Activated T-cell treated with anti-CD3 and anti-CD28 coated beads, Interleukin-2, amount 50 U/mL, for 1 hour (primary cell): ENCODE measurements around the gene C11orf68.

Experiments used
- DNase-seq: peaks from one replicate; pipeline ENCODE4 v3.0.0-alpha.2; 2020

C11orf68 gene

DNA sequence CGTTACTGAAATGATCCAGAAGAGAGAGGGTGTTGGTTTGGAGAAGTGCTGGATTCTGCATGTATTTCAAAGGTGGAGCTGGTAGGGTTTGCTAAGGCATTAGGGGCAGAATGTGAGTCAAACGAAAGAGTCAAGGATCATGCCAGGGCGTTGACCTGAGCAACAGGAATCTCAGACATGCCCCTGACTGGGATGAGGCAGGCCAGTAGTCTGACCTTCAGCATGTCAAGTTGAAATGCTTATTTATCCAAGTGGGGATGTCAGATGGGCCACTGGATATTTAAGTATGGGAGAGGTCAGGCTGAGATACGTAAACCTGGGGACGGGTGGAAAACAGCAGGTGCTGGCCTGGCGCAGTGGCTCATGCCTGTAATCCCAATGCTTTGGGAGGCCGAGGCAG lies 23.7 kb upstream of the C11orf68 start:
- DNase-seq, result no peak

DNA sequence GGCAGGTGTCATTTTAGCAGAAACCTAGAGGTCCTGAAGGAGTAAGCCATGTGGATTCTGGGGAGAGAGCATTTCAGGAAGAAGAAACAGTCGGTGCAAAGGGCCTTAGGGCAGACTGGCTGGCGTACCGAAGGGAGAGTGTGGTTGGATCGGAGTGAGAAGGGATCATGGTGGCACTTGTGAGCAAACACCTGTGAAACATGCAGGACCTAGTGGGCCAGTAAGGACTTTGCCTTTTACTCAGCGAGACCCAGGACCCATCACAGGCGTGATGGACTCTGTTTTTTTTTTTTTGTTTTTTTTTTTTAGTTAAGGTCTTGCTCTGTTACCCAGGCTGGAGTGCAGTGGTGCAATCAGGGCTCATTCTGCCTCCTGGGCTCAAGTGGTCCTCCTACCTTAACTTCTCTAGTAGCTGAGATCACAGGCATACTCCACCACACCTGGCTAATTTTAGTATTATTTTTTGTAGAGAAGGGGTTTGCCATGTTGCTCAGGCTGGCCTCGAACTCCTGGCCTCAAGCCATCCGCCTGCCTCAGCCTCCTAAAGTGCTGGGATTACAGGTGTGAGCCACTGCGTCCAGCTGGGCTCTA lies 23.0 kb upstream of the C11orf68 start:
- no peak for DNase-seq

DNA sequence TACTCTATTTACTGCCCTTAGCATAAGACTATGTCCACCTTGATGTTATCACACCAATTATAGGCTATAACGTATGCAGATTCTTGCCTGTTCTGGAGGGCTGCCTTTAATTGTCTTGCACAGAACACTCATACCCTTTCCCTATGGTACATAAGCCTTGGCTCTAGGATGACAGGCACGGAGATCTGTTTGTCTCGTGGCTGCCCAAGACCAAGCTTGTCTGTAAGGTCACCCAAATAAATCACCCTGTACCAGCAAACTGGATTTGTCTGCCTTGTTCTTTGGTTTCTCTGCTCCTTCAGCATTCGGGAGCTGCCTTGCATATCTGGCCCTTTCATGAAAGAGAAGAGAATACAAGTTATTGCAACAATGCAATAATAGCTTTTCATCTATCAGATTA lies 18.9 kb upstream of the C11orf68 start:
- DNase-seq, result no peak

DNA sequence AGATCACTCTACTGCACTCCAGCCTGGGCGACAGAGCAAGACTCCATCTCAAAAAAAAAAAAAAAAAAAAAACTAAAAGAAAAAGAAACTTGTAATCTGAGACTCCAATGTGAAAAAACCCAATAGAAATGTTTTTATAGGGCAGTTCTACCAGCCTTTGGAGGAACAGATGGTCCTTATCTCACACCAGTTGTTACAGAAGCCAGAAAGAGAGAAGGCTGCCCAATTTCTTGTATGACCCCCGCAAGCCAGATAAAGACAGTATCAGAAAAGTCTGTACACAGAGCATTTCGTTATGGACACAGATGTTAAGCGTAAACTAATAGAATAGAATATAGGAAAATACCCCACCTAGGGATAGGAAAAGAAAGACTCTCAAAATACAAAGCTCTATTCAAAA lies 15.2 kb upstream of the C11orf68 start:
- DNase-seq, result no peak

DNA sequence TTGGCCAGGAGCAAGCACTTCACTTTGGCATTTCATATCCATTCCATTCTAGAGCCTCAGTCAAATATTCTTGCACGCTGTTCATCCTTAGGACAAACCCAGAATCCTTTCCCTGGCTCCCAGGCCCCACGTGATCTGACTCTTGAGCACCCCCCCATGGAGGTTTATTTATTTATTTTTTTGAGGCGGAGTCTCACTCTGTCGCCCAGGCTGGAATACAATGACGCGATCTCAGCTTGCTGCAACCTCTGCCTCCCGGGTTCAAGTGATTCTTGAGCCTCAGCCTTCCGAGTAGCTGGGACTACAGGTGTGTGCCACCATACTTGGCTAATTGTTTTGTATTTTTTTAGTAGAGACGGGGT lies 13.7 kb upstream of the C11orf68 start:
- no peak for DNase-seq

DNA sequence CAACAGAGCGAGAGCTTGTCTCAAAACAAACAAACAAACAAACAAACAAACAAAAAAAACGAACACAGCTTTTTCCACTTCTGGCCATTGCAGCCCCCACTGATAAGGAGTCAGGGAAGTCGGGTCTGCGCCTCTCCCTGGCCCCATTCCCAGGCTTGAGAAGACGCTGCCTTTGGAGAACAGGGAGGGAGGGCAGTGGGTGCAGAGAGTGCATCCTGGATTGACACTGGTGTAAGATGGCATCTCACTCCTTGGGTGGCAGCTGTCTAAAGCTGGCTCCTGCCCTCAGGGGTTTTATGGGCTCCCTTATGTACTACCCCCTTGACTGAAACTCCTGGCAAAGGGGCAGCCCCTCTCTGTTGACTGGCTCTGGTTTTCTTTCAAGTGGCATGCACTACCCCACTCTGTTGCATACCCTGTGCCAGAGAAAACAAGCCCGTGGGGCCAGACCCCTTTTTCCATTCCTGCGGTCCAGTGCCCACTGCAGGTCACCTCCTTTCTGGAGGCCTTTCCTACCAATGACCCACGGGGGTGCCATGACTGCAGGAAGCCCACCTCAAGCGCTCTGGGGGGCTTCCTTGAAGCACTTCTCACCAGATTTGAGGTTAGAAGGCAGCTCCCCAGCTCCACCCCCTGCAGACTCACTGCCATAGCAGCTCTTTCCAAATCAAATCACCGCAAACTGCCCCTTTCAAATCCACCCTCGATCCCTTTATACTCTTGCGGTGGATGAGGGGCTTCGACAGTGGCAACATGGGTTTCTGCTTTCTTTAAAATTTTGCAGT lies 13.1 kb upstream of the C11orf68 start:
- no peak for DNase-seq

DNA sequence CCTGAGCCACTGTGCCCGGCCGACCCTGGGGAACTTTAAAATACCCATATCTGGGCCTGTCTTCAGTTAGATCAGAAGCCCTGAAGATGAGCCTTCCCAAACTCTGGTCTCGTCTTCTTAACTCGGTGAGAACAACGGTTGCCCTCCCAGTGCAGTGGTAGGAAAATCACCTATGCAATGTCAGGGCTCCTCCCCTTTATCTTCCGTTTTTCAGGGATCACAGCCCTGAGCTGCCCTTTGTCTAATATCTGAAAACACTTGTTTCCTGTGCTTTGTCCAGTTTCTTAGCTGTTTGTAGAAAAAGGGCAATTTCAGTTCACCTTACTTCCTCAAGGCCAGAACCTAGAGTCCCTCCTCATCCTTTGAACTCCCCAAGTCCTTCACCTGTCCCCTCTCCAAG lies 9.8 kb upstream of the C11orf68 start:
- DNase-seq, result no peak

DNA sequence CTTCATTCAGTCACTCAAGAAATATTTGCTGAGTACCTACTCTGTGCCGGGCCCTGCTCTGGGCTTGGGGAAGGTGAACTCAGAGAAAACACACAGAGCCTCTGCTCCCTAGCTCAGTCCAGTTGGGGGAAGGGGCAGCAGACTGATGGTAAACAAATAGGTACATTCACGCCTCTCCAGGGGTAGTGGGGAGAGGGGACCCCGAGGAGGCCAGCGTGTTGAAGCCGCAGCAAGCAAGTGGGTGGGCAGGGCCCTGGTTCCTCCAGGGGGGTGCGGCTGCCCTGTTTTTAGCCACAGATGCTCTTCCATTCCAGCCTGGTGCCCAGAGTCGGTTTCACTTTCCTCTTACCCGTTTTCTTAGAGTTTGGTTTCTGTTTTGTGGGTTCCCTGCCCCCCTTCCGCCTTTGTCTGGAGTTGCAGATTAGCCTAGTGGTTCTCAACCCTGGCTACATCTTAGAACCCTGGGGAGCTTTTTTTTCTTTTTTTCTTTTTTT lies 9.1 kb upstream of the C11orf68 start:
- DNase-seq, result peak; percentile 67

DNA sequence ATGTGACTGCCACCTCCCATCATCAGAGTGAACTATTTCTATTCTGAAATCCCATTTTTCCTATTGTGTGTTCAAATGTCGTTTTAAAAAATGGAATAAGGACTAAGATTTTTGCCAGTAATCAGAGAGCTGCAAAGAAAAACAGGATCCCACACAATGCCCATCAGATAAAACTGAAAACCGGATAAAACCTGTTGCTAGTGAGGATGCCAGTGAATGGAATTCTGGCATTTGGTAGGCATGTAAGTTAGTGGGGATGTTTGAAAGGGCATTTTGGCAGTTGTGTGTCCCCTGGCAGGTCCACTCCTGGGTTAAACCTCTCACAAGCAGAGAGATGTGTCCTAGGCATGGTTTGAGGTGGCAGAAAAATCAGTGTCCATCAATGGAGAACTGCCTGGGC lies 6.5 kb upstream of the C11orf68 start:
- no peak for DNase-seq

DNA sequence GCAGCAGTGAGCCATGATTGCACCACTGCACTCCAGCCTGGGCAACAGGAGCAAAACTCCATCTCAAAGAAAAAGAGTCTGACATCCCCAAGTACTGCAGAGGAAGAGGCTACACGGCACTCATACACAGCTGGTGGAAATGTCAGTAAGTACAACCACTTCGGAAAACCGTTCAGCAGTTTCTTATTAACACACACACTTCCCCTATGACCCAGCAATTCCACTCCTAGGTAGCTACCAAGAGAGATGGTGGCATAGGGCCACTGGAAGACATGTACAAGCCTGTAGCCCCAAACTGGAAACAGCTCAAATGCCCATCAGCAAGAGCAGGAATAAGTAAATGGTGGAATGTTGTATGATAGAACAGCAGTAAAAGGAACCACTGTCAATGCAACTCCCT lies 3.7 kb upstream of the C11orf68 start:
- DNase-seq, result no peak

DNA sequence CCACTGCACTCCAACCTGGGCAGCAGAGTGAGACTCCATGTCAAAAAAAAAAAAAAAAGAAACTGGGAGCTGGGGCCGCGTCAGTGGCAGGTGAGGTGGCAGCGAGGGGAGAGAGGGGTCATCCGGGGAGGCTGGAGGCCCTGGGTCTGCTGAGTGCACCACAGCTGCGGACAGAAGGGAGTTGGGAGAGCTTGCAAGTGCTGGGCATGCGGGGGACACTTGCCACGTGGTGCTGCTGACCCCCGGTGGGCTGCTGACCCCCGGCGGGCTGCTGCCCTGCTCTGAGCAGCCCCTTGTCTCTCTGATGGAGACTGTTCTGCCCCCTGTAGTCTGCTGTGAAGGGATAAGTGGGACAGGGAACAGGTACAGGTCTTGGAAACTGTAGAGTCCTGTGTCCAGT lies 3.0 kb upstream of the C11orf68 start:
- DNase-seq, result no peak

DNA sequence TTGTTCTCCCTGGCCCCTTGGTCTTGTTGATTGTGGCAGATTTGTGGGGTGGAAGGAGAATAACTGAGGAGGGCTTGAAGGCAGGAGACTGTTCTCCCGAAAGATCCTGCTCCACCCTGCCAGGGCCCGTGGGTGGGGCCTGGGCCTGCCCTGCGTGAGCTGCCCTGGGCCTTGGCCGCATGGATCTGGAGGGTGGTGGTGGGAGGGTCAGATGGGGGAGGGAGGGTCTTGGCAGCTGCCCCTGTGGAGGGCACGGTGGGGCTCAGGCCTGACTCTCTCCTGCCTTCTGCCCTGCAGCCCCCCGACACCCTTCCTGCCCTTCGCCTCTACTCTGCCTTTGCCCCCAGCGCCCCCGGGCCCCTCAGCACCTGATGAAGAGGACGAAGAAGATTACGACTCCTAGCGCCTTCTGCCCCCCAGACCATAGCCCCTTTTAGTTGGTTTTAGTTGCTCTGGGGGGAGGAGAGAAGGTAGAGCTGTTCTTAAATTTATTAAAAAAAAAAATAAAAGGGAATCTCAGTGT lies 2.2 kb upstream of the C11orf68 start:
- DNase-seq, result no peak

DNA sequence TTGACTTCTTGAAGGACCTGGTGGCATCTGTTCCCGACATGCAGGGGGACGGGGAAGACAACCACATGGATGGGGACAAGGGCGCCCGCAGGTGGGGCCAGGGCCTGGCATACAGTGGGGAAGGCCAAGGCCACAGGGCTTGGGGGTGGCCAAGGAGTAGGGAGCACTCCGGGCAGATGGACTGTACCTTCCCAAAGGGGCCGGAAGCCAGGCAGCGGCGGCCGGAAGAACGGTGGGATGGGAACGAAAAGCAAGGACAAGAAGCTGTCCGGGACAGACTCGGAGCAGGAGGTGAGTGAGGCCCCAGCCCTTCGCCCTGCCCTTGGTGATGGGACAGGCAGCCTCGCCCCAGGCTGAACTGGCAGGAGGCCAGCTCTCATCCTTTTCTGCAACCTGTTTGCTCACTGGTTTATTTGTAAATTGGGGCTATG lies 1.5 kb upstream of the C11orf68 start:
- DNase-seq, result no peak

DNA sequence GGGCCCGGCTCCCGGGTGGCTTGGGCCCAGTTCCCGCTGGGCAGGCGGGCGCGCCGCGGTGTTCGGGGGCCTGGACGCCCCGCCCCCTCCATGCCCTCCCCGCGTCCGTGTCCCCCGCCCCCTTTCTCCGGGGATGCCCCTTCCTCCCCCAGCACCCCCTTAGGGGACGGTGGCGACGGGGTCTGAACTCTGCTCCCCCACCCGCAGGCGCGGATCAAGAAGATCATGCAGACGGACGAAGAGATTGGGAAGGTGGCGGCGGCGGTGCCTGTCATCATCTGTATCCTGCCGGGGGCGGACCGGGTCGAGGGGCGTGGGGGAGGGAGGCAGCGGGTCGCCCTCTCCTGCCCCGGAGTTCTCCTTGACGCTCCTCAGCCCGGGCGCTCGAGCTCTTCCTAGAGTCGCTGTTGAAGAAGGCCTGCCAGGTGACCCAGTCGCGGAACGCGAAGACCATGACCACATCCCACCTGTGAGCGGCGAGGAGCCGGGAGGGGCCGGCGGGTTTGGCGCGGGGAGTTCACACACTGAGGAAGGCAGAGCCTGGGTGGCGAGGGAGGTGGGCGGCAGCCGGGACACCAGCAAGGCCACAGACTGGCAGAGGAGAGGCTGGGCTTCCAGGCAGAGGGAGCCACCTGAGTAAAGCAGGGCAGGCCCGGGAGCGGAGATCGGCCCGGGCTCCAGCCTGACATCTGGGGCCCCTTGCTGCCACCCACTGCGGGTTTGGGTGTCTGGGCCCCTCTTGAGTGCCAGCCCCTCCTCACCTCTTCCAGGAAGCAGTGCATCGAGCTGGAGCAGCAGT lies 910 bp upstream of the C11orf68 start:
- DNase-seq, result no peak

DNA sequence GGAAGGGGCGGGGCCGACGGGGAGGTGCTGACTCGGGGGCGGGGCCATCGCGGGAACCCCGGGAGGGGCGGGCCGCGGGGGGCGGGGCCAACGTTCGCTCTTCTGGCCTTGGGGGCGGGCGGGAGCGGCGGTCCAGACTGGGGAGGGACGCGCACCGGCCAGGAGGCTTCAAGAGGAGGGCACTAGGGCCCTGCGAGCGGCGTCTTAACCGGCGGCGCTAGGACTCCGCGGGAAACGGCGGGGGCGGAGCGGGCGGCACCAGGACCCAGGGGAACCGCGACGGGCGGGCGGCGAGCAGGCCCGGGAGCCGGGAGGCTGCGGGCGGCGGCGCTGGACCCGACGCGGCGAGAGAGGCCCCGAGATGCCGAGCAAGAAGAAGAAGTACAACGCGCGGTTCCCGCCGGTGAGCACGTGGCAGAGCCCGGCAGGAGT lies 295 bp upstream of the C11orf68 start, which contains the start of gene DRAP1:
DRAP1 (plus strand) TSS at position 286 of the 432 bp plus-strand sequence; CDS start at position 362, 76 bp downstream.
- DNase-seq, result peak; percentile 99

DNA sequence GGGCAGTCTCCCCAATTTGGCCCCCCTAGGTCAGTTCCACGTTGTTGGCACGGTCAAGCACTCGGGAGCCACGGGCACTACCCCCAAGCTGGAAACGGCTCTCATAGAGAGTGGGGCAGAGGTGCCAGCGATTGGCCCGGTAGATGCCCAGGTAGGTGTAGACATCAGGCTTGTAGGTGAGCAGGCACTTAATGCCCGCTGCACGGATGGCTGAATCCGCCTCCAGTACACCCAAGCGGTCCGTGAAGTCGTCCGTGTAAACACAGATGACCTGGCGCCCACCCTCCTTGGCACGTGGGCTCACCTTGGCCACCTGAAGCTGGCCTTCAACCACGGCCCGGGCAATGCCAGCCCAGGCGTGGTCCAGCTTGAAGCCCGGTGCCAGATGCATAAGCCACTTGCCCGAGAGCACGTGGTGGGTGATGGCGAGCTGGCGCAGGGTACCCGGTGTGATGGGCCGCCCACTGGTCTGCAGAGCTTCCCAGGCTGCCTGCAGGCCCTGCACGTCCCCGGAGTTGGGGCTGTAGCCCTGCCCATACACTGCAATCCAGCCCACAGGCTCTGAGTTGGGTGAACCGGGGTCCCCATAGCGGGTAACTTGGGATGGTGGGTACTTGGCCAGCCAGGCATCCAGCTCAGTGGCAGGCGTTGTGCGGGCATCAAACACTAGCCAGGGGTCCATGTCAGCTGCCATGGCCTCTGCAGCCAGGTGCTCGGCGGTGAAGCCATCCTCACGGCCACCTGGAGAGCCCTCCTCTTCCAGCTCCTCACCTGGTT lies 1.2 kb downstream of the C11orf68 start:
- DNase-seq, result no peak

DNA sequence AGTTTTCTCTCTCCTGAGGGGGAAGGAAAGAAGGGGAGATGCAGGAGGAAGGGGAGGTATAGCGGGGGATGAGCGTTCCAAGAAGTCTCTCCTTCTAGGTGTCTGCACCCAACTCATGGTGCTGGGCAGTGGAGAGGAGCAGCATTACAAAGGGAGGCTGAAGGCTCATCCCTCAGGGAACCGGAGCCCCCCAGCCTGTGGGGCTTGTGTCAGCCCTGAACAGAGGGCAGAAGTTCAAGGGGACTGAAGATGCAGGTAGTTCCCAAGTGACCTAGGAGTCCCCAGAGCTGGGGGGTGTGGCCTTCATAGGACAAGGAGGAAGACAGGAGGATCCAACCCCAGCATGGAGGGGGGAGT lies 1.8 kb downstream of the C11orf68 start:
- no peak for DNase-seq

DNA sequence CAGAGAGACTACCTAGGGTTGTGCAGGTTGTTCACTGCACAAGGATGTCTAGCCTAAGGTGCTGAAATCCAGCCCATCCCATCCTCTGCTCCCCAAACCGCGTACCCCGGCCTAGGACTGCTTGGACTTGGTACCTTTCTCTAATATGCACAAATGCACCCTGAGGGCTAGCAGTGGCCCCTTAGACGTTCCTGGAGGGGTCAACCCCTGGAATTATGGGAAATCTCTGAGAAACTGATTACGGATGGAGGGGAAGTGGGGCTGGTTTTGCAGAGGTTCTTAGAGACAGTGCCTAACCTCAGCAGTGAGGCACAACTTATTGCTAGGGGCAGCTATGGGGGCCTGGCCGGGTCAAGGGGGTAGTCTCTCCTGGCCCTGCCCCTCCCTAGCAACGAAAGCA lies 2.5 kb downstream of the C11orf68 start:
- DNase-seq, result no peak

DNA sequence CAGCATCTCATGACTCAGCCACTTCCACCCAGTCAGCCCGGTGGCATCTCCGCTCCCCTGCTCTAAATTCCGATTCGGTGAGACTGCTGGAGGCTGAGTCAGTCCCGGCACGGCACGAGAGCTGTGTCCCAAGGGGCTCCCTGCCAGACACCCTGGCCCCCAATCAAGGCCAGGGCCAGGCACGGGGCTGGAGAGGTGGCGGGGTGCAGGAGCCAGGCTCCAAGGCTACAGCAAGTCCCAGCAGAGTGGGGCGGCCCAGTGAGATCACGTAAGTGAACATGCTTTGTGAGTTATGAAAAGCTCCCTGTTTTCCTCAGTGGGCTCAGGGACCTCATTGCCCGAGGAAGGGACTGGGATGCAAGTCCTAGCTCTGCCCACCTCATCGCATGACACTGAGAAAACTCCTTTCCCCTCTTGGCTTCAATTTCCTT lies 3.0 kb downstream of the C11orf68 start:
- no peak for DNase-seq

DNA sequence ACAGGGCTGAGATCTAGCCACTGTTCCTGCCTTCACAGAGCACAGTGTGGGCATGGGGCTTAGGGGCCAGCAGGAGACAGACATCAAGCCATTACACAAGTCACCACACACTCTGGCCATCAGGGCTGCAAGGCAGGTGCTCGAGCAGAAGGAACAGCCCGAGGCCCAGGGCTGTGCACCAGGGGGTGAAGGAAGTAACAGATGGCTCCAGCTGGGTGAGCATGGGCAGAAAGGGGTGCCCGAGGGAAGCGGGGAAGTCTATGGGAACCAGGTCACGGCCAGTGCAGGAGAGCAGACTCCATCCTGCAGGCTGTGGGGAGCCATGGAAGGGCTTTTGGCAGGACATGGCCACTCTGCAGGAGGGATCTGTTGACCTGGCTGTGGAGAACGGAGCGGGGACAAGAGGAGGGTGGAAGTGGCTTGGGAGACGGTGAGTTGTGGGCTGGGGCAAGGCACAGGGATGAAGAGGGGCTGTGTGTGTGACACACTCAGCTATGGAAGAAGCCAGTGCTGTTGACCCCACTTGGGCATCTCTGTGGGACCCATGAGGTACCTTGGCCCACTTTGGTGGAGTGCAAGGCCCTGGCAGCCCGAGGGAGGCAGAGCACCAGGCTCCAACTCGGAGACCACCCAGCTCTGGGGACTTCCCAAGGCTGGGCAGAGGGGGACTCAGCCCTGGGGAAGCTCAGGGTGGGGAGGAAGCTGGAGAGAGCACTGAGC lies 3.6 kb downstream of the C11orf68 start:
- no peak for DNase-seq

DNA sequence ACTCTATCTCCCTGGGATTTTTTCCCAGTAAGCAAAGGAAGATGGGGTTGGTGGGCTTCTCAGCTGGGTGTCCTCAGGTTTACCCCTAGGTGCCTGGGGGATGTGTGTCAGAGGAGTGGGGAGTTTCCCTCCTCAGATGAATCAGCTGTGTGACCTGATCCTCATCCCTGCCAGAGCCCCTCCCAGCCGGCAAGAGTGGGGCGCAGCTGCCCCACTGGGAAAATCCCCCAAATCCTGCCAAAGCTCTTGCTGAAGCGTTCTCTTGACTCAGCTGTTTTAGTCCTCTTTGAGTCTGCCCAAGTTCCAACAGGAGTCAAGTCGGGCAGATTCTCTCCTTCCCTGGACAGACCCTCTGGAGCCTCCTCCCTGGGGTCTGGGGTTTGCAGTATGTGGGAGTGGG lies 6.0 kb downstream of the C11orf68 start:
- no peak for DNase-seq
